H4 (cell line): ENCODE data around the gene FBL. TPM values are rescaled to one million over a fixed set of nuclear protein-coding genes. Genes with fewer than 3 reads are reported as not detected.
"Not testable (repeated sequence)": the region's sequence is repeated elsewhere in the genome, so short reads cannot be mapped to it uniquely, and the experiment has no call there.

Experiments used
- DNase-seq: peaks from one replicate; pipeline ENCODE4 v3.0.0-alpha.2; 2015; ENCODE audit warnings: low spot score
- total RNA-seq: library from RNA; depleted of rRNA; stranded (reverse); fragments of >200 nt; shearing (Covaris generic); gene quantifications from 2 replicates; pipeline ENCODE4 v1.2.3, GENCODE V29; 2014

The FBL gene
- total RNA-seq, 1 experiment from 2014 or later, result 256 TPM

- peak; percentile 73 for DNase-seq
Measured at GRCh38 chr19:39824143-39825092, 21.8 kb downstream of the FBL start.

- DNase-seq, result no peak
Measured at GRCh38 chr19:39823686-39824085, 22.5 kb downstream of the FBL start.

GRCh38 chr19:39820696-39821095 is 25.5 kb downstream of the FBL start:
- no peak for DNase-seq

- no peak for DNase-seq
Measured at GRCh38 chr19:39819786-39820185, 26.4 kb downstream of the FBL start.

GRCh38 chr19:39818626-39819097 is 27.5 kb downstream of the FBL start:
- DNase-seq, result no peak

GRCh38 chr19:39817888-39818561 is 28.2 kb downstream of the FBL start:
- DNase-seq, result no peak

- no peak for DNase-seq
Measured at GRCh38 chr19:39816287-39817048, 29.7 kb downstream of the FBL start.

GRCh38 chr19:39814595-39814994 is 31.6 kb downstream of the FBL start:
- DNase-seq, result no peak

GRCh38 chr19:39814111-39814510 is 32.1 kb downstream of the FBL start:
- DNase-seq, result not testable (repeated sequence)

GRCh38 chr19:39813264-39813993 is 32.8 kb downstream of the FBL start:
- DNase-seq, result no peak

- DNase-seq, result no peak
Measured at GRCh38 chr19:39811064-39811463, 35.1 kb downstream of the FBL start.

- no peak for DNase-seq
Measured at GRCh38 chr19:39810424-39810823, 35.8 kb downstream of the FBL start.

- DNase-seq, result no peak
Measured at GRCh38 chr19:39809368-39809767, 36.8 kb downstream of the FBL start.

GRCh38 chr19:39808688-39809087 is 37.5 kb downstream of the FBL start:
- not testable (repeated sequence) for DNase-seq

- DNase-seq, result no peak
Measured at GRCh38 chr19:39807846-39808364, 38.3 kb downstream of the FBL start.

GRCh38 chr19:39805104-39805503 is 41.1 kb downstream of the FBL start:
- DNase-seq, result no peak

GRCh38 chr19:39802958-39803357 is 43.2 kb downstream of the FBL start:
- no peak for DNase-seq

GRCh38 chr19:39797083-39797482 is 49.1 kb downstream of the FBL start:
- DNase-seq, result no peak

- no peak for DNase-seq
Measured at GRCh38 chr19:39796000-39796498, 50.1 kb downstream of the FBL start.

- no peak for DNase-seq
Measured at GRCh38 chr19:39795001-39795400, 51.2 kb downstream of the FBL start.

- peak; percentile 48 for DNase-seq
Measured at GRCh38 chr19:39792999-39793546, 53.1 kb downstream of the FBL start.
